Omental fat pad (tissue), 4 donors: ENCODE data around the gene ITGB7. TPM values are rescaled to one million over a fixed set of nuclear protein-coding genes. Genes with fewer than 3 reads are reported as not detected.

Source experiments
- ATAC-seq: fragments of 150-250 bp; one replicate; pipeline ENCODE4 v1.9.1; 2016; ENCODE audit warnings: mild to moderate bottlenecking, moderate library complexity; ENCODE audit not compliant: low FRiP score
- DNase-seq: peaks from one replicate; pipeline ENCODE4 v3.0.0-alpha.2; 2019; ENCODE audit warnings: low spot score
- CTCF ChIP-seq, 3 donors: fragments of 450-650 bp; IDR thresholded peaks; one replicate each; pipeline ENCODE4 v1.5.1; 2016 to 2017; ENCODE audit warnings: antibody characterized with exemption in 3 of 3, mild to moderate bottlenecking in 3 of 3, moderate library complexity in 2 of 3
- total RNA-seq, 4 donors: library from RNA; depleted of rRNA; stranded (reverse); fragments of >200 nt; gene quantifications; one replicate each; pipeline ENCODE4 v1.1.0, GENCODE V29; 2016

Gene ITGB7
- total RNA-seq = 1 to 10 TPM; 1.1 to 2.8 (median 1.9) TPM

- ATAC-seq = no peak
- DNase-seq = no peak
- no peak for TF ChIP-seq CTCF (IDR thresholded peaks at IDR 0.05)
These were observed at the start of gene ITGB7 for GRCh38 chr12:53207042-53207441. Gene ITGB7 (minus strand): TSS chr12:53207251. CDS start chr12:53200443, 6,808 bp downstream.

GRCh38 chr12:53255996-53256395, 48.9 kb upstream of the ITGB7 start:
- no peak for ATAC-seq
- no peak for DNase-seq
- no peak for TF ChIP-seq CTCF (IDR thresholded peaks at IDR 0.05)

GRCh38 chr12:53254816-53255545, 47.9 kb upstream of the ITGB7 start:
- ATAC-seq (no peak), DNase-seq (no peak)
- TF ChIP-seq CTCF (IDR thresholded peaks at IDR 0.05) = no peak

GRCh38 chr12:53253298-53253697, 46.2 kb upstream of the ITGB7 start:
- DNase-seq (no peak), ATAC-seq (no peak)
- no peak for TF ChIP-seq CTCF (IDR thresholded peaks at IDR 0.05)

- TF ChIP-seq CTCF (IDR thresholded peaks at IDR 0.05) = no peak
- ATAC-seq = peak; percentile 80
- DNase-seq = no peak
These were observed 45.4 kb upstream of the ITGB7 start for GRCh38 chr12:53252349-53252916.

- no peak for TF ChIP-seq CTCF (IDR thresholded peaks at IDR 0.05)
- no peak for DNase-seq
- ATAC-seq = peak; percentile 87
These were observed 44.7 kb upstream of the ITGB7 start for GRCh38 chr12:53251477-53252348.
